ENCODE results near the gene PDZD7.

Gene PDZD7

GRCh38 chr10:101022967-101023705 is 7.8 kb downstream of the PDZD7 start:
- TF ChIP-seq CTCF (IDR thresholded peaks at IDR 0.05; ENCODE audit: low read depth, low read length): no peak
- no peaks in the 10 kb centered on the region for H3K36me3 ChIP-seq
- H3K27me3 ChIP-seq: no peaks in the 10 kb centered on the region

GRCh38 chr10:101021692-101022251 is 9.2 kb downstream of the PDZD7 start:
- no peak for DNase-seq
- H3K27me3 ChIP-seq: no peaks in the 10 kb centered on the region
- H3K4me1 ChIP-seq: peaks cover 5% of the 10 kb centered on the region

More at GRCh38 chr10:101022967-101023705, 7.8 kb downstream of the PDZD7 start:
- DNase-seq: no peak
- peaks cover 6% of the 10 kb centered on the region for H3K4me1 ChIP-seq
- no peaks in the 10 kb centered on the region for H3K9me3 ChIP-seq
- H3K4me3 ChIP-seq (ENCODE audit: low read depth, low read length): no peak overlapping the region

GRCh38 chr10:101021239-101021638 is 9.7 kb downstream of the PDZD7 start:
- no peaks in the 10 kb centered on the region for H3K9me3 ChIP-seq
- no peaks in the 10 kb centered on the region for H3K27me3 ChIP-seq
- H3K4me3 ChIP-seq (ENCODE audit: low read depth, low read length): no peak overlapping the region
- no peak for TF ChIP-seq CTCF (IDR thresholded peaks at IDR 0.05; ENCODE audit: low read depth, low read length)
- peaks cover 3% of the 10 kb centered on the region; the same call in 1 of the 2 replicates for H3K4me1 ChIP-seq
- H3K36me3 ChIP-seq: no peaks in the 10 kb centered on the region
- no peak for DNase-seq

More at GRCh38 chr10:101021692-101022251, 9.2 kb downstream of the PDZD7 start:
- H3K9me3 ChIP-seq: no peaks in the 10 kb centered on the region
- H3K4me3 ChIP-seq (ENCODE audit: low read depth, low read length): no peak overlapping the region
- no peak for TF ChIP-seq CTCF (IDR thresholded peaks at IDR 0.05; ENCODE audit: low read depth, low read length)
- no peaks in the 10 kb centered on the region for H3K36me3 ChIP-seq

- Histone ChIP-seq H3K4me3 (ENCODE audit: low read depth, low read length) (no peak overlapping the region), H3K4me1 (peaks cover 3% of the 10 kb centered on the region; the same call in 1 of the 2 replicates), H3K36me3 (no peaks in the 10 kb centered on the region), H3K27me3 (no peaks in the 10 kb centered on the region), H3K9me3 (no peaks in the 10 kb centered on the region)
- no peak for DNase-seq
- TF ChIP-seq CTCF (IDR thresholded peaks at IDR 0.05; ENCODE audit: low read depth, low read length): no peak
Observed at GRCh38 chr10:101020427-101021075, 10.4 kb downstream of the PDZD7 start.

GRCh38 chr10:101019440-101019703 is 11.6 kb downstream of the PDZD7 start:
- Histone ChIP-seq H3K4me1 (peaks cover 3% of the 10 kb centered on the region; the same call in 1 of the 2 replicates), H3K4me3 (ENCODE audit: low read depth, low read length) (no peak overlapping the region), H3K27me3 (no peaks in the 10 kb centered on the region), H3K9me3 (no peaks in the 10 kb centered on the region), H3K36me3 (no peaks in the 10 kb centered on the region)
- TF ChIP-seq CTCF (IDR thresholded peaks at IDR 0.05; ENCODE audit: low read depth, low read length): no peak
- no peak for DNase-seq

All from BE2C (cell line).